Gastrocnemius medialis (tissue), 4 donors: ENCODE data around the gene TNN.

ENCODE experiments used
- CTCF ChIP-seq, 5 experiments: fragments of 450-650 bp in 3 of 5; fragments of 200-600 bp in 2 of 5; sonication (generic) in 2 of 5; IDR thresholded peaks in 4 of 5; conservative IDR thresholded peaks in 1 of 5; 1 replicate in 4 of 5; 2 replicates in 1 of 5; pipeline ENCODE4 v1.5.1; 2016 to 2019; ENCODE audit warnings: antibody characterized with exemption in 5 of 5, mild to moderate bottlenecking in 3 of 5, moderate library complexity in 3 of 5
- POLR2A ChIP-seq, 2 donors: fragments of 450-650 bp; IDR thresholded peaks; one replicate each; pipeline ENCODE4 v1.6.1; 2017; ENCODE audit warnings: antibody characterized with exemption in 2 of 2, mild to moderate bottlenecking in 2 of 2, moderate library complexity in 2 of 2

GRCh38 chr1:175075572-175076568 lies 8.2 kb downstream of the TNN start:
- TF ChIP-seq CTCF (IDR thresholded peaks at IDR 0.05 in 4 of 5, conservative IDR thresholded peaks at IDR 0.05 in 1 of 5) (no peak), POLR2A (IDR thresholded peaks at IDR 0.05) (no peak)
